Kidney (tissue), 14 donors: Measurements from ENCODE around the gene CACNA1E. TPM values are rescaled to one million over a fixed set of nuclear protein-coding genes. Genes with fewer than 3 reads are reported as not detected.

Source experiments
- DNase-seq, 5 donors: peaks; one replicate each; pipeline ENCODE4 v3.0.0-alpha.2; 2013 to 2020
- FAIRE-seq: peaks from 2 replicates; lab custom pipeline; 2012; peaks lifted over from hg19 to GRCh38; lab: Jason Lieb, UNC
- H3K27ac ChIP-seq, 2 donors: one replicate each; pipeline ENCODE4 v1.7.0; 2013; ENCODE audit warnings: low read depth in 2 of 2, low read length in 2 of 2, inconsistent platforms in 1 of 2
- H3K27me3 ChIP-seq: one replicate; pipeline ENCODE4 v1.7.1; 2013; ENCODE audit warnings: low read length, inconsistent platforms; ENCODE audit not compliant: control insufficient read depth, insufficient read depth
- H3K36me3 ChIP-seq, 3 donors: one replicate each; pipeline versions ENCODE4 v1.7.0 to v1.7.1; 2013; ENCODE audit warnings: low read length in 3 of 3, control low read depth in 1 of 3, inconsistent platforms in 1 of 3; ENCODE audit not compliant: insufficient read depth in 3 of 3, control insufficient read depth in 2 of 3
- H3K4me1 ChIP-seq, 3 donors: one replicate each; pipeline versions ENCODE4 v1.7.0 to v1.7.1; 2013; ENCODE audit warnings: low read length in 3 of 3, inconsistent platforms in 1 of 3, low read depth in 1 of 3; ENCODE audit not compliant: control insufficient read depth in 2 of 3, insufficient read depth in 2 of 3
- H3K4me3 ChIP-seq, 3 donors: one replicate each; pipeline versions ENCODE4 v1.7.0 to v1.8.1; 2013; ENCODE audit warnings: low read length in 3 of 3, control low read depth in 1 of 3, inconsistent platforms in 1 of 3
- H3K9ac ChIP-seq, 3 donors: one replicate each; pipeline versions ENCODE4 v1.7.0 to v1.7.1; 2013; ENCODE audit warnings: low read length in 3 of 3, control low read depth in 1 of 3, inconsistent platforms in 1 of 3
- H3K9me3 ChIP-seq, 3 donors: one replicate each; pipeline versions ENCODE4 v1.7.0 to v1.7.1; 2013; ENCODE audit warnings: low read length in 3 of 3, control low read depth in 1 of 3, inconsistent platforms in 1 of 3; ENCODE audit not compliant: control insufficient read depth in 2 of 3, insufficient read depth in 1 of 3
- CTCF ChIP-seq: IDR thresholded peaks from 3 replicates; pipeline ENCODE4 v1.5.1; 2012; ENCODE audit warnings: mild to moderate bottlenecking, moderate library complexity, borderline replicate concordance; ENCODE audit not compliant: insufficient read depth; ENCODE audit errors: extremely low read depth
- intact Hi-C: fragments of 100-400 bp; cut with DNase I; formaldehyde crosslinking; loops from one replicate; pipeline ENCODE4 v1.11.1; 2022
- polyA plus RNA-seq: library from polyadenylated mRNA; stranded (reverse); fragments of 350-450 nt; fragmentation: Illumina TruSeq; extraction: RNeasy Lipid Tissue Mini Kit (QIAGEN cat#74804); gene quantifications from one replicate; pipeline ENCODE4 v1.2.3, GENCODE V29; 2014; ENCODE audit warnings: low read depth, low replicate concordance; ENCODE audit not compliant: insufficient read depth
- total RNA-seq: library from RNA; stranded (reverse); fragmentation: NEBNext Ultra II Directional; extraction: Animal tissue kit (Norgen Biotek cat#: 25700); gene quantifications from one replicate; pipeline ENCODE4 v1.2.1, GENCODE V29; 2021
- donor health status: control.
- donor health status: control.
- donor health status: control.
- donor health status: control.
- donor health status: control.
- donor health status: DM: yes; HTN: yes; CAD: no.
- donor health status: Normal renal cell carcinoma (clear cell type).

The CACNA1E gene
- total and polyA plus RNA-seq, 2 donors from 2014 or later = 0.19 TPM

- no peak overlapping the region for H3K9ac ChIP-seq
- no peaks in the 10 kb centered on the region for H3K27me3 ChIP-seq
- intact Hi-C loops = no loop called here
- FAIRE-seq (no peak), DNase-seq (no peak)
- no peak overlapping the region for H3K4me3 ChIP-seq
- no peak overlapping the region for H3K27ac ChIP-seq
- H3K36me3 ChIP-seq = no peaks in the 10 kb centered on the region
- H3K9me3 ChIP-seq = no peaks in the 10 kb centered on the region
- no peak for TF ChIP-seq CTCF
- no peaks in the 10 kb centered on the region for H3K4me1 ChIP-seq
Observed at GRCh38 chr1:181765451-181766026, 282.2 kb downstream of the CACNA1E start.

DNA sequence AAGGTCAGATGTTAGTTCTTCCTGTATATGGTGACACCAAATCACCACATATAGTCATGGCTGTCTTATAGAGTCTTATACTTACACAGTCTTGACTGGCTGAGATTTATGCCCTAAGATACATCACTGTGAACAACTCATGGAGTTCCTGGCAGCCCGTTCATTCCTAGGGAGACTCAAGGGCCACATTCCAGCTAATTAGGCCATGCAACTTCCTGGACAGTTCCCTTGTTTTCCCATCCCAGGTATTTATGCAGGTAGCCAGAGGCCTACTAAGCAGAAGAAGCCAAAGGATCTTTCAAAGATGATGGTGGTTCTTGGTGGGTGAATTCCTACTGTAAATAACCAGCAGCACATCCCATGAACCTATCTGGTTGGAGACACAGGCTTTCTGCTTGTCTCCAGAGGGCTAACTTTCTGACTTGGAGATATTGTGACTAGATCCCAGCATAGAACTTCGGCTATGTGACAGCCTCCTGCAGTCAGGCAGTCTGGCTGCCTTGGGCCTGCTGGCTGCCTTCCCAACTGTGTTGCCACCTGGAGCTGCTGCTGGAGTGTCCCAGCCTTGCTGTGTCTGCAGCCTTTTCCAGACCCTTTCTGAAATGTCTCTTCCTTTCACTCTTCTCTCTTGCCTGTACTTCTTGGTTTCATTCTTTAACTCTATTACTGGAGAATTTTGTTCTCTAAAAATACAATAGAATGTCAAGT is 283.8 kb downstream of the CACNA1E start:
- H3K4me1 ChIP-seq = no peaks in the 10 kb centered on the region
- no peak overlapping the region for H3K4me3 ChIP-seq
- H3K27me3 ChIP-seq = no peaks in the 10 kb centered on the region
- FAIRE-seq (no peak), DNase-seq (no peak)
- H3K36me3 ChIP-seq = no peaks in the 10 kb centered on the region
- TF ChIP-seq CTCF = no peak
- intact Hi-C loops = no loop called here
- no peak overlapping the region for H3K27ac ChIP-seq
- no peaks in the 10 kb centered on the region for H3K9me3 ChIP-seq
- no peak overlapping the region for H3K9ac ChIP-seq

GRCh38 chr1:181768211-181768929 is 285.1 kb downstream of the CACNA1E start:
- H3K9ac ChIP-seq = no peak overlapping the region
- H3K4me1 ChIP-seq = no peaks in the 10 kb centered on the region
- H3K27ac ChIP-seq = no peak overlapping the region
- no peak for TF ChIP-seq CTCF
- FAIRE-seq = no peak
- no peaks in the 10 kb centered on the region for H3K36me3 ChIP-seq
- no peak overlapping the region for H3K4me3 ChIP-seq
- H3K9me3 ChIP-seq = no peaks in the 10 kb centered on the region
- H3K27me3 ChIP-seq = no peaks in the 10 kb centered on the region
- DNase-seq = no peak
- intact Hi-C loops = no loop called here
